Osteocyte (in vitro differentiated cells): Measurements from ENCODE around the gene CHRNA10. TPM values are rescaled to one million over a fixed set of nuclear protein-coding genes. Genes with fewer than 3 reads are reported as not detected.

Experiments
- DNase-seq: peaks from one replicate; pipeline ENCODE4 v3.0.0; 2021; ENCODE audit warnings: mixed read lengths; ENCODE audit not compliant: unreplicated experiment; ENCODE audit errors: extremely low spot score
- H3K27ac Mint-ChIP-seq: one replicate; pipeline ENCODE4 v1.8.0; 2021; ENCODE audit warnings: mild to moderate bottlenecking, mixed read lengths; ENCODE audit not compliant: unreplicated experiment
- H3K27me3 Mint-ChIP-seq: one replicate; pipeline ENCODE4 v1.8.0; 2021; ENCODE audit warnings: mixed read lengths; ENCODE audit not compliant: unreplicated experiment
- H3K36me3 Mint-ChIP-seq: one replicate; pipeline ENCODE4 v1.8.0; 2021; ENCODE audit warnings: mixed read lengths; ENCODE audit not compliant: unreplicated experiment
- H3K4me1 Mint-ChIP-seq: one replicate; pipeline ENCODE4 v1.8.0; 2021; ENCODE audit warnings: mixed read lengths; ENCODE audit not compliant: unreplicated experiment
- H3K4me3 Mint-ChIP-seq: one replicate; pipeline ENCODE4 v1.8.0; 2021; ENCODE audit warnings: mild to moderate bottlenecking, moderate library complexity, mixed read lengths; ENCODE audit not compliant: unreplicated experiment
- H3K9me3 Mint-ChIP-seq: one replicate; pipeline ENCODE4 v1.8.0; 2021; ENCODE audit warnings: mixed read lengths; ENCODE audit not compliant: unreplicated experiment
- total RNA-seq: library from RNA; stranded (reverse); gene quantifications from 2 replicates; pipeline ENCODE4 v1.2.1, GENCODE V29; 2021
- TF ChIP-seq, protein P1 (sequence below): fragments of 200-600 bp; sonication (generic); IDR thresholded peaks from 2 replicates; pipeline ENCODE4 v1.5.0; 2021; ENCODE audit warnings: antibody characterized with exemption, mild to moderate bottlenecking, moderate library complexity

CHRNA10 gene
- total RNA-seq, 1 donor from 2014 or later = 1.1 TPM

DNA sequence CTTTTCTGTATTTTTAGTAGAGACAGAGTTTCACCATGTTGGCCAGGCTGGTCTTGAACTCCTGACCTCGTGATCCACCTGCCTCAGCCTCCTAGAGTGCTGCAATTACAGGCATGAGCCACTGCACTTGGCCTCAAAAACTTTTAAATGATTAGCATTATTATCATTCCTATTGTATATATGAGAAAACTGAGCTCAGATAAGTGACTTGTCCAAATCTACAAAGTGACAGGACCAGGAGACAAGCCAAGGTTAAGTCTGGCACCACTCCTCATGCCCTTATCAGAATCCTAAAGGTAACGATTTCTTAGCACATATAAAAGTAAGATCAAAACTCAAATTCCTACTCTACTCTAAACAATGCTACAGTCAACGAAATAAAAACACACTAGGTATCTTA is 32.2 kb upstream of the CHRNA10 start:
- no peak overlapping the region for H3K4me3 Mint-ChIP-seq
- H3K4me1 Mint-ChIP-seq = no peaks in the 10 kb centered on the region
- TF ChIP-seq, protein P1, sequence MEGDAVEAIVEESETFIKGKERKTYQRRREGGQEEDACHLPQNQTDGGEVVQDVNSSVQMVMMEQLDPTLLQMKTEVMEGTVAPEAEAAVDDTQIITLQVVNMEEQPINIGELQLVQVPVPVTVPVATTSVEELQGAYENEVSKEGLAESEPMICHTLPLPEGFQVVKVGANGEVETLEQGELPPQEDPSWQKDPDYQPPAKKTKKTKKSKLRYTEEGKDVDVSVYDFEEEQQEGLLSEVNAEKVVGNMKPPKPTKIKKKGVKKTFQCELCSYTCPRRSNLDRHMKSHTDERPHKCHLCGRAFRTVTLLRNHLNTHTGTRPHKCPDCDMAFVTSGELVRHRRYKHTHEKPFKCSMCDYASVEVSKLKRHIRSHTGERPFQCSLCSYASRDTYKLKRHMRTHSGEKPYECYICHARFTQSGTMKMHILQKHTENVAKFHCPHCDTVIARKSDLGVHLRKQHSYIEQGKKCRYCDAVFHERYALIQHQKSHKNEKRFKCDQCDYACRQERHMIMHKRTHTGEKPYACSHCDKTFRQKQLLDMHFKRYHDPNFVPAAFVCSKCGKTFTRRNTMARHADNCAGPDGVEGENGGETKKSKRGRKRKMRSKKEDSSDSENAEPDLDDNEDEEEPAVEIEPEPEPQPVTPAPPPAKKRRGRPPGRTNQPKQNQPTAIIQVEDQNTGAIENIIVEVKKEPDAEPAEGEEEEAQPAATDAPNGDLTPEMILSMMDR = no peak
- peaks cover 45% of the 10 kb centered on the region for H3K36me3 Mint-ChIP-seq
- no peaks in the 10 kb centered on the region for H3K27me3 Mint-ChIP-seq
- no peak for DNase-seq
- no peak overlapping the region for H3K27ac Mint-ChIP-seq
- no peaks in the 10 kb centered on the region for H3K9me3 Mint-ChIP-seq

DNA sequence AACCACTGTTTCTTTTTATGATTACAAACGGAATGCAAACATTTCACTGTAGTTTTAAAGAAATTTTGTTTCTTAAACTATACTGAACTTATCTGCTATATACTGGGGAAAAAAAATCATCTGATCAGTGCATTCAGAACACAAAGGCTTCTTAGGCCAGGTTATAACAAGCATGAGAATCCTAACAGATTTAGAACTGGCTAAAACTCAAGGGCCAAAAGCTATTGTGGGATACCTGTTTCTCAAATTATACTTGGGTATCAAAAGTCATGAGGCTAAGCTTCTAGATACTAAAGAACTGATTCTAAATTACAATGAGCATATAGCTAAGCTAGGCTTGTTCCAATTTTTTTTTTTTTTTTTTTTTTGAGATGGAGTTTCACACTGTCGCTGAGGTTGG is 29.7 kb upstream of the CHRNA10 start:
- Mint-ChIP-seq H3K27me3 (no peaks in the 10 kb centered on the region), H3K4me3 (no peak overlapping the region), H3K36me3 (peaks cover 42% of the 10 kb centered on the region), H3K4me1 (no peaks in the 10 kb centered on the region), H3K9me3 (no peaks in the 10 kb centered on the region), H3K27ac (no peak overlapping the region)
- no peak for DNase-seq
- TF ChIP-seq, protein P1 = no peak

DNA sequence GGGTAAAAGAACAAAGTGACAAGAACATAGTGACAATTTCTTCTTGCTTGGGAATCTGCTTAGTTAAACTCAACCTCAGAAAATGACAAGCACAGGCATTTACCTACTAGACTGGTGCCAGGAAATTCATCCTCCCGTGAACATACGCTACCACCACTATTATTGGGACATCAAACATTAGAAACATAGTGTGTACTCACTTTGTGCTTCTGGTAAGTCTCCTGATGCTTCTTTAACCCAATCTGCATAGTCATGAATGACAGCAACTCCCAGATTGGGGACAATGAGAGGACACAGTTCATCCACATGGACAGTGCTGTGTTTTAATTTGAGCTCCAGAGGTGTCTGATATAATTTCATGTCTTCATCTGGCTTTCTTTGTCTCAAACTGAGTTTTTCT is 29.2 kb upstream of the CHRNA10 start:
- no peak overlapping the region for H3K27ac Mint-ChIP-seq

DNA sequence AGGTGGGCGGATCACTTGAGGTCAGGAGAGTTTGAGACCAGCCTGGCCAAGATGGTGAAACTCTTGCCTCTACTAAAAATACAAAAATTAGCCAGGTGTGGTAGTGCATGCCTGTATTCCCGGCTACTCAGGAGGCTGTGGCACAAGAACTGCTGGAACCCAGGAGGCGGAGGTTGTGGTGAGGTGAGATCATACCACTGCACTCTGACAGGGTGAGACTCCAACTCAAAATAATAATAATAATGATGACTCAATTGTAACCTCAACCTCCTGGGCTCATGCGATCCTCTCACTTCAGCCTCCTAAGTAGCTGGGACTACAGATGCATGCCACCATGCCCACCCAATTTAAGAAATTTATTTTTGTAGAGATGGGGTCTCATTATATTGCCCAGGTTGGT is 15.6 kb upstream of the CHRNA10 start:
- Mint-ChIP-seq H3K4me3 (no peak overlapping the region), H3K4me1 (peaks cover 8% of the 10 kb centered on the region), H3K27me3 (no peaks in the 10 kb centered on the region), H3K27ac (no peak overlapping the region), H3K36me3 (peaks cover 47% of the 10 kb centered on the region), H3K9me3 (no peaks in the 10 kb centered on the region)
- no peak for DNase-seq
- TF ChIP-seq, protein P1 = no peak

More for the DNA sequence above, 29.2 kb upstream of the CHRNA10 start:
- no peaks in the 10 kb centered on the region for H3K27me3 Mint-ChIP-seq
- TF ChIP-seq, protein P1 = no peak
- H3K4me3 Mint-ChIP-seq = no peak overlapping the region
- H3K9me3 Mint-ChIP-seq = no peaks in the 10 kb centered on the region
- H3K36me3 Mint-ChIP-seq = peaks cover 44% of the 10 kb centered on the region
- DNase-seq = no peak
- H3K4me1 Mint-ChIP-seq = no peaks in the 10 kb centered on the region

DNA sequence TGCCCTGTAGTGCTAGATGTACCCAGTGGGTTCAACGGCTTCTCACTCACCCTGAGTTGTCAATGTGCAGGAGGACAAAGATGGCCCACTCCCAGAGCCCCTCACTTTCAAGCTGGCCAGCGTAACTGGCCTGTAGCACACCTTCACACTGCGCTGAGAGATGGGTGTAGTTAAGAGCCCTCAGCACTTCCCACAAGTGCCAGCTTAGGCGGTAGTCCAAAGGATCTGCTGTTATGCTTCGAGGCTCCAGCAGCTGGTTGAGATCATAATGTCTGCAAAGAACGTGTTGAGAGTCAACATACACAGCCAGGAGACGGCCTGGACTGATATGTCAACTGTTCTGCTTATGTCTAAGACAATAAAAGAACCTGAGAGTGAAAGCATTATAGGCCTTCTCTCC is 14.7 kb upstream of the CHRNA10 start:
- H3K9me3 Mint-ChIP-seq = no peaks in the 10 kb centered on the region
- H3K36me3 Mint-ChIP-seq = peaks cover 53% of the 10 kb centered on the region
- no peak overlapping the region for H3K27ac Mint-ChIP-seq
- peaks cover 8% of the 10 kb centered on the region for H3K4me1 Mint-ChIP-seq
- no peak overlapping the region for H3K4me3 Mint-ChIP-seq
- TF ChIP-seq, protein P1 = no peak
- DNase-seq = no peak
- H3K27me3 Mint-ChIP-seq = no peaks in the 10 kb centered on the region
